ENCODE measurements around the gene IGF2BP1.

DNA sequence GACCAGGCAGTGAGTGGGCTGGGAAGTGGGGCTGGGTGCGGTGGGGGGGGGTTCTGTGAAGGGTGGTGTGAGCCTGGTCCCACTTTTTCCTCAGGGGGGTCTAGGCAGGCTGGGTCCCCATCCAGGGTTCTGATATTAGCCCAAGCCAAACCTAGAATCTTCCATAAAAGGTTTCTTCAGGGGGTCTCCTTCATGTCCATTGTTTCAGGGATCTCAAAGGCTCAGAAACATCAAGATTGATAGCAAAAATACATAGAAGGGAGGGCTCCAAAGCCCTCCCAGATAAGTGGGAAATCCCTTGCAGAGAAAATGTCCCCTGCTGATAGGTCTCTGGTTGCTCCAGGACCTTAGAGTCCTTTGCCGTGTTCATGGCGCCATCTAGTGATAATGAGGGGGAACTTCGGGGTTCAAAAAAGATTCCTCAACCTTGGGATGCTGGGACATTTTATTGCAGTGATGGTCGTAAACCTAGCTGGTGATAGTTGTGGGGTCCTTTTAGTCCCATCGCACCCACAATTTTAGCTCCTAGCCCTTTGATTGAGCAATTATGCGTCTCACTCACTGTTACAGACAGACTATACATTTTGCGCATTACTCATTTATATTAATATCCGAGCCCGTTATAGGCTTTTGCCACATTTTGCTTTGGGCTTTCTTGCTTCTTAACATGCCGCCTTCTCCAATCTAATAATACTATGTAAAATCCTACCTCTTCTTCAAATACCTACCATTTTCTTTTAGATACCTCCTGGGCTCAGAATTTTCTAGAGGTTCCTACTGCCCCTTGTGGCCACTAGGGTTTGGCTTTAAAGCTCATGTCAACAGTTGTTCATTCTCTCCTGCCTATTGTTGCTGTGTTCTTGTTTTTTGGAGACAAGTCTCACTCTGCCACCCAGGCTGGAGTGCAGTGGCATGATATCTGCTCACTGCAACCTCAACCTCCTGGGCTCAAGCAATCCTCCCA lies 35.1 kb downstream of the IGF2BP1 start:
- TF ChIP-seq, protein P1, sequence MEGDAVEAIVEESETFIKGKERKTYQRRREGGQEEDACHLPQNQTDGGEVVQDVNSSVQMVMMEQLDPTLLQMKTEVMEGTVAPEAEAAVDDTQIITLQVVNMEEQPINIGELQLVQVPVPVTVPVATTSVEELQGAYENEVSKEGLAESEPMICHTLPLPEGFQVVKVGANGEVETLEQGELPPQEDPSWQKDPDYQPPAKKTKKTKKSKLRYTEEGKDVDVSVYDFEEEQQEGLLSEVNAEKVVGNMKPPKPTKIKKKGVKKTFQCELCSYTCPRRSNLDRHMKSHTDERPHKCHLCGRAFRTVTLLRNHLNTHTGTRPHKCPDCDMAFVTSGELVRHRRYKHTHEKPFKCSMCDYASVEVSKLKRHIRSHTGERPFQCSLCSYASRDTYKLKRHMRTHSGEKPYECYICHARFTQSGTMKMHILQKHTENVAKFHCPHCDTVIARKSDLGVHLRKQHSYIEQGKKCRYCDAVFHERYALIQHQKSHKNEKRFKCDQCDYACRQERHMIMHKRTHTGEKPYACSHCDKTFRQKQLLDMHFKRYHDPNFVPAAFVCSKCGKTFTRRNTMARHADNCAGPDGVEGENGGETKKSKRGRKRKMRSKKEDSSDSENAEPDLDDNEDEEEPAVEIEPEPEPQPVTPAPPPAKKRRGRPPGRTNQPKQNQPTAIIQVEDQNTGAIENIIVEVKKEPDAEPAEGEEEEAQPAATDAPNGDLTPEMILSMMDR (IDR thresholded peaks at IDR 0.05; ENCODE audit: low read depth, low read length), result peak; percentile 78
- TF ChIP-seq MAX (IDR thresholded peaks at IDR 0.05; ENCODE audit: low read depth, low read length) (no peak), POLR2A (IDR thresholded peaks at IDR 0.05; ENCODE audit: extremely low read depth, insufficient read length) (no peak)

All from NB4 (cell line).